ENCODE results near the gene SEPTIN12.

The SEPTIN12 gene

DNA sequence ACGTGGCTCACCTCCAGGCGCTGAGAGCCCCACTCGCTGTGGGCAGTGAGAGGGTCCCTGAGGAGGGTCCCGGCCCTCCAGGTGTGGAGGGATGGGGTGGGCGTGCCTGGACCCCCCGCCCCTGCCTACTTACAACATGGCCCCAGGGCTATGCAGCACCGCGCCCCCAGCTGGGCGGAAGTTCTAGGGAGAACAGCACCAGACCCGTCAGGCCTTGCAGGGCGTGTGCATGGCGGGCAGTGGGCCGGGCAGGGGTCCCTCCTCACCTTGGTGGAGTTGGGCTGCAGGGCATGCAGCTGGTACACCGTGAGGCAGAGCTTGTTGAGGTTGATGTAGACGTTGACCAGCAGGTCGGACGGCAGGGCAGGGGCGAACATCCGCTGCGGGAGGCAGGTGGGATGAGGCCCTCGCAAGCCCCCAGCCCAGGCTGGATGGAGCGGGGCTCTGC lies 9.7 kb upstream of the SEPTIN12 start:
- TF ChIP-seq, protein P1, sequence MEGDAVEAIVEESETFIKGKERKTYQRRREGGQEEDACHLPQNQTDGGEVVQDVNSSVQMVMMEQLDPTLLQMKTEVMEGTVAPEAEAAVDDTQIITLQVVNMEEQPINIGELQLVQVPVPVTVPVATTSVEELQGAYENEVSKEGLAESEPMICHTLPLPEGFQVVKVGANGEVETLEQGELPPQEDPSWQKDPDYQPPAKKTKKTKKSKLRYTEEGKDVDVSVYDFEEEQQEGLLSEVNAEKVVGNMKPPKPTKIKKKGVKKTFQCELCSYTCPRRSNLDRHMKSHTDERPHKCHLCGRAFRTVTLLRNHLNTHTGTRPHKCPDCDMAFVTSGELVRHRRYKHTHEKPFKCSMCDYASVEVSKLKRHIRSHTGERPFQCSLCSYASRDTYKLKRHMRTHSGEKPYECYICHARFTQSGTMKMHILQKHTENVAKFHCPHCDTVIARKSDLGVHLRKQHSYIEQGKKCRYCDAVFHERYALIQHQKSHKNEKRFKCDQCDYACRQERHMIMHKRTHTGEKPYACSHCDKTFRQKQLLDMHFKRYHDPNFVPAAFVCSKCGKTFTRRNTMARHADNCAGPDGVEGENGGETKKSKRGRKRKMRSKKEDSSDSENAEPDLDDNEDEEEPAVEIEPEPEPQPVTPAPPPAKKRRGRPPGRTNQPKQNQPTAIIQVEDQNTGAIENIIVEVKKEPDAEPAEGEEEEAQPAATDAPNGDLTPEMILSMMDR (IDR thresholded peaks at IDR 0.05), result no peak
- H2AFZ ChIP-seq, result no peak overlapping the region
- no peaks in the 10 kb centered on the region for H3K27me3 ChIP-seq (ENCODE audit: control insufficient read depth, insufficient read depth, low read length)
- no peaks in the 10 kb centered on the region for H3K9me3 ChIP-seq (ENCODE audit: control insufficient read depth, low read length)
- H3K79me2 ChIP-seq, result no peaks in the 10 kb centered on the region
- H3K27ac ChIP-seq, result no peak overlapping the region
- no peaks in the 10 kb centered on the region for H3K36me3 ChIP-seq (ENCODE audit: control insufficient read depth, insufficient read depth, low read length)
- H3K4me1 ChIP-seq, result peaks cover 6% of the 10 kb centered on the region
- no peak overlapping the region for H3K4me2 ChIP-seq (ENCODE audit: low read length)
- H3K9ac ChIP-seq, result no peak overlapping the region
- no peak overlapping the region for H3K4me3 ChIP-seq (ENCODE audit: low read depth, low read length)

DNA sequence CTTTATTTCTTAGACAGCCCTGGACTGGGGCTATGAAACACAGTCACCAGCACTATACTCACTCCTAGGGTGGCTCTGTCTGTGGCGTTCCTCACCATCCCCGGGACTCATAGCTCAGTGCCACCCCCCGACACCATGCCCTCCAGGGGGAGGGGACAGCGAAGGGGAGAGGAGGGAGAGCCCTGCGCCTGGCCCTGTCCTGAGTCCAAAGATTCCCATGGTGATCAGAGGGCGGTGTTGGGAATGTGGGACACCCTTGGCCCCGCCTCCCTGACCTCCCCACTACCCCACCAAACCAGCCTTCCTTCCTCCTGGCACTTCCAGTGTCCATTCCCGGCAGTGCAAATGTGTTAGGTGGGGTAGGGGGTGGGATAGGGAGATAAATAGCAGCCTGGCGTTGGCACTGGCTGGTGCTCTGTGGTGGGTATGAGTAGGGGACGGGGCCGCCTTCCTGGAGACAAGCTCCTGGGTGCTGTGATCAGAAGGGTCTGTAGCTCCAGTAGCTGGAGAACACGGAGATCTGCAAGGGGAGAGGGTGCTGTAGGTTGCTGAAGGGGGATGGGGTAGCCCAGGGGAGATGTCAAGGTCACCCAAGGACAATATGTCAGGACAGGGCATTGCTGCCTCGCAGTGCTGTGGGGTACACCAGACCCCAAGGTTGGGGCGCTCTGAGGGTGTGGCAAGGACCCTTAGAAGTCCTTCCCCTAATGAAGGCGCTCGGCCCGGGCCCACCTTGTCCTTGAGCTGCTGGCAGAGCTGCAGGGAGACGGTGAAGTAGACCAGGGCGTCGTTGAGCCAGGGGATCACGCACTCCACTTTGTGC lies 9.0 kb upstream of the SEPTIN12 start:
- Histone ChIP-seq H3K4me1 (peaks cover 6% of the 10 kb centered on the region), H2AFZ (no peak overlapping the region), H3K27ac (no peak overlapping the region), H3K9me3 (ENCODE audit: control insufficient read depth, low read length) (no peaks in the 10 kb centered on the region), H3K36me3 (ENCODE audit: control insufficient read depth, insufficient read depth, low read length) (no peaks in the 10 kb centered on the region), H3K4me3 (ENCODE audit: low read depth, low read length) (no peak overlapping the region), H3K4me2 (ENCODE audit: low read length) (no peak overlapping the region), H3K79me2 (no peaks in the 10 kb centered on the region), H3K27me3 (ENCODE audit: control insufficient read depth, insufficient read depth, low read length) (no peaks in the 10 kb centered on the region), H3K9ac (no peak overlapping the region)
- TF ChIP-seq, protein P1 (IDR thresholded peaks at IDR 0.05), result no peak

DNA sequence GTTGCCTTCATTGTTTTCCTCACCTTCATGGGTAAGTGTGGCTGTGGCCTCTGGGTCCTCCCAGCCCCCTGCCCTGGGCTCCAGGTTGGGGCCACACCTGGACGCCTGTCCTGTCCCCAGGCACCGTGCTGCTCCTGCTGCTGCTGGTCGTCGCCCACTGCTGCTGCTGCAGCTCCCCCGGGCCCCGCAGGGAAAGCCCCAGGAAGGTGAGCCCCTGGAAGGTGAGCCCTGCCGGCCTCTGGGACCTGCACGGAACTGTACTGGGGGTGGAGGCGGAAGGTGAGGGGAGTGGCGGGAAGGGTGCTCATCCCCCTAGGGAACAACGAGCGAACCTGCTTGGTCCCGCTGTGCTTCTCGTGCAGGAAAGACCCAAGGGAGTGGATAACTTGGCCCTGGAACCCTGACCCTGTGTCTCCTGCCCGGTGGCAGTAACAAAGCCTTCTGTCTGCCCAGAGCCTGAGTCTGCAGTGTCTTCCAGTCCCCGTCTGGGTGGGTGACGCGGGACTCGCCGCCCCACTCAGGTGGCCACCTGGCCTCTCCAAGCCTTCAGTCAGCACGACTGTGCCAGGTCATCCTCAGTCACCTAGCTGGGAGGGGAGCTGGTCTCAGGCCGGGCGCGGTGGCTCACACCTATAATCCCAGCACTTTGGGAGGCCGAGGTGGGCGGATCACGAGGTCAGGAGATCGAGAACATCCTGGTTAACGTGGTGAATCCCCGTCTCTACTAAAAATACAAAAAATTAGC lies 7.9 kb upstream of the SEPTIN12 start:
- no peaks in the 10 kb centered on the region for H3K27me3 ChIP-seq (ENCODE audit: control insufficient read depth, insufficient read depth, low read length)
- TF ChIP-seq, protein P1 (IDR thresholded peaks at IDR 0.05), result no peak

DNA sequence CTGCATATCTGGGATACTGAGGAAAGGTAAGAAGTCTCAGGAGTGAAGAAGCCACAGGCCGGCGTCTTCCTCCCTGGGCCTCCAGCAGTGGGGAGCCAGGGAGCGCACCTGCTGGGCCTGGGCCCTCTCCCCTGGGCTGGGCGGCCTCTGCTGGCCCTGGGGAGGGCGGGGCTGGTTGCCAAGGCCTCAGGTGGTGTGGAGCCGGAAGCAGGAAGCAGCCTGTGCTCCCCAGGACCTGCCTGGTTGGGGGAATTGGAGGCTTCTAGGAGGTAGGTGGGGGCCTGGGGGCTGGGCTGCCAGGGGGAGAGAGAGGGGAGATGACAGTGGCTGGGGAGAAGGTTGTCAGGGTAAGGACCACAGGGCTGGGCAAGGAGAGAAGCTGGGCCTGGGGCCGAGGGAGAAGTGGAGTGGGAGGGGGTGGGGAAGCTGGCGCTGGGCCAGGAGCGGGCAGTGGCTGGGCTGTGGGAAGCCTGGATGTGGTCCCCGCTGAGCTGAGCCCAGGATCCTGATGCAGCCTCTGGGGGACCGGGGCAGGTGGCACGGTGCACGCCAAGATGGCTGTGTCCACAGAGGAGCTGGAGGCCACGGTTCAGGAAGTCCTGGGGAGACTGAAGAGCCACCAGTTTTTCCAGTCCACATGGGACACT lies 7.2 kb upstream of the SEPTIN12 start, which contains the start of gene SMIM22:
TSS of gene SMIM22 (plus strand) at position 189 of the 647 bp plus-strand sequence. CDS start at position 555, 366 bp downstream.
- Histone ChIP-seq H3K9me3 (ENCODE audit: control insufficient read depth, low read length) (no peaks in the 10 kb centered on the region), H3K4me1 (no peaks in the 10 kb centered on the region), H3K9ac (no peak within 1 kb of the TSS), H2AFZ (no peak within 1 kb of the TSS), H3K4me3 (ENCODE audit: low read depth, low read length) (no peak within 1 kb of the TSS), H3K27ac (no peak within 1 kb of the TSS), H3K79me2 (no peaks in the 10 kb centered on the region), H3K36me3 (ENCODE audit: control insufficient read depth, insufficient read depth, low read length) (no peaks in the 10 kb centered on the region), H3K4me2 (ENCODE audit: low read length) (no peak within 1 kb of the TSS), H3K27me3 (ENCODE audit: control insufficient read depth, insufficient read depth, low read length) (no peaks in the 10 kb centered on the region)
- TF ChIP-seq, protein P1 (IDR thresholded peaks at IDR 0.05), result no peak

More for the DNA sequence above, 7.9 kb upstream of the SEPTIN12 start:
- Histone ChIP-seq H3K9ac (no peak overlapping the region), H3K27ac (no peak overlapping the region), H3K4me2 (ENCODE audit: low read length) (no peak overlapping the region), H3K36me3 (ENCODE audit: control insufficient read depth, insufficient read depth, low read length) (no peaks in the 10 kb centered on the region), H2AFZ (no peak overlapping the region), H3K79me2 (no peaks in the 10 kb centered on the region), H3K9me3 (ENCODE audit: control insufficient read depth, low read length) (no peaks in the 10 kb centered on the region), H3K4me3 (ENCODE audit: low read depth, low read length) (no peak overlapping the region), H3K4me1 (no peaks in the 10 kb centered on the region)

All from parathyroid adenoma (tissue), 2 donors.